MM.1S (cell line): ENCODE data around the gene CELA2B.

ENCODE experiments used
- DNase-seq: peaks from one replicate; pipeline ENCODE4 v3.0.0-alpha.2; 2015
- H2AFZ ChIP-seq: fragments of 300-600 bp; sonication (generic); 2 replicates; pipeline ENCODE4 v1.6.0; 2016; ENCODE audit warnings: antibody characterized with exemption, low read length
- H3F3A ChIP-seq: fragments of 300-600 bp; sonication (generic); 2 replicates; pipeline ENCODE4 v1.6.1; 2016; ENCODE audit warnings: mild to moderate bottlenecking, antibody characterized with exemption, low read length, moderate library complexity, mixed read lengths; ENCODE audit not compliant: insufficient read depth
- H3K27ac ChIP-seq: fragments of 300-600 bp; sonication (generic); 2 replicates; pipeline ENCODE4 v1.5.1; 2016; ENCODE audit warnings: mild to moderate bottlenecking, low read length
- H3K27me3 ChIP-seq: fragments of 300-600 bp; sonication (generic); replicated peaks from 2 replicates; pipeline ENCODE4 v1.6.0; 2016; ENCODE audit warnings: low read length; ENCODE audit not compliant: insufficient read depth
- H3K36me3 ChIP-seq: fragments of 300-600 bp; sonication (generic); replicated peaks from 2 replicates; pipeline ENCODE4 v1.6.1; 2016; ENCODE audit warnings: mild to moderate bottlenecking, low read length, mixed read lengths; ENCODE audit not compliant: insufficient read depth
- H3K4me1 ChIP-seq: fragments of 300-600 bp; sonication (generic); 2 replicates; pipeline ENCODE4 v1.6.1; 2016; ENCODE audit warnings: low read length, mixed read lengths
- H3K4me2 ChIP-seq: fragments of 300-600 bp; sonication (generic); 2 replicates; pipeline ENCODE4 v1.6.0; 2016; ENCODE audit warnings: low read depth, low read length
- H3K4me3 ChIP-seq: fragments of 300-600 bp; sonication (generic); 2 replicates; pipeline ENCODE4 v1.5.1; 2016; ENCODE audit warnings: low read length, mixed read lengths
- H3K79me2 ChIP-seq: fragments of 300-600 bp; sonication (generic); 2 replicates; pipeline ENCODE4 v1.6.1; 2016; ENCODE audit warnings: mixed run types, low read length, mixed read lengths
- H3K9ac ChIP-seq: fragments of 300-600 bp; sonication (generic); 2 replicates; pipeline ENCODE4 v1.6.1; 2016; ENCODE audit warnings: low read length, mixed read lengths
- H3K9me2 ChIP-seq: fragments of 300-600 bp; sonication (generic); replicated peaks from 2 replicates; pipeline ENCODE4 v1.6.1; 2016; ENCODE audit warnings: mild to moderate bottlenecking, low read length, mixed read lengths; ENCODE audit not compliant: insufficient read depth
- H3K9me3 ChIP-seq: fragments of 300-600 bp; sonication (generic); replicated peaks from 2 replicates; pipeline ENCODE4 v1.6.1; 2016; ENCODE audit warnings: mild to moderate bottlenecking, low read length, mixed read lengths; ENCODE audit not compliant: insufficient read depth
- H4K20me1 ChIP-seq: fragments of 300-600 bp; sonication (generic); 2 replicates; pipeline ENCODE4 v1.6.1; 2016; ENCODE audit warnings: mild to moderate bottlenecking, low read length, moderate library complexity, mixed read lengths; ENCODE audit not compliant: insufficient read depth
- EZH2 ChIP-seq: fragments of 300-600 bp; sonication (generic); optimal IDR thresholded peaks from 2 replicates; pipeline ENCODE3; 2017; ENCODE audit warnings: low read depth, mild to moderate bottlenecking, antibody characterized with exemption, low read length, mixed read lengths
- EZH2phosphoT487 ChIP-seq: fragments of 300-600 bp; sonication (generic); IDR thresholded peaks from 2 replicates; pipeline ENCODE4 v1.6.1; 2018; ENCODE audit warnings: antibody characterized with exemption, low read length
- TF ChIP-seq, protein P1 (sequence below): fragments of 300-600 bp; sonication (generic); IDR thresholded peaks from 2 replicates; pipeline ENCODE4 v1.5.1; 2016; ENCODE audit warnings: antibody characterized with exemption, low read length, mixed read lengths

Gene CELA2B

DNA sequence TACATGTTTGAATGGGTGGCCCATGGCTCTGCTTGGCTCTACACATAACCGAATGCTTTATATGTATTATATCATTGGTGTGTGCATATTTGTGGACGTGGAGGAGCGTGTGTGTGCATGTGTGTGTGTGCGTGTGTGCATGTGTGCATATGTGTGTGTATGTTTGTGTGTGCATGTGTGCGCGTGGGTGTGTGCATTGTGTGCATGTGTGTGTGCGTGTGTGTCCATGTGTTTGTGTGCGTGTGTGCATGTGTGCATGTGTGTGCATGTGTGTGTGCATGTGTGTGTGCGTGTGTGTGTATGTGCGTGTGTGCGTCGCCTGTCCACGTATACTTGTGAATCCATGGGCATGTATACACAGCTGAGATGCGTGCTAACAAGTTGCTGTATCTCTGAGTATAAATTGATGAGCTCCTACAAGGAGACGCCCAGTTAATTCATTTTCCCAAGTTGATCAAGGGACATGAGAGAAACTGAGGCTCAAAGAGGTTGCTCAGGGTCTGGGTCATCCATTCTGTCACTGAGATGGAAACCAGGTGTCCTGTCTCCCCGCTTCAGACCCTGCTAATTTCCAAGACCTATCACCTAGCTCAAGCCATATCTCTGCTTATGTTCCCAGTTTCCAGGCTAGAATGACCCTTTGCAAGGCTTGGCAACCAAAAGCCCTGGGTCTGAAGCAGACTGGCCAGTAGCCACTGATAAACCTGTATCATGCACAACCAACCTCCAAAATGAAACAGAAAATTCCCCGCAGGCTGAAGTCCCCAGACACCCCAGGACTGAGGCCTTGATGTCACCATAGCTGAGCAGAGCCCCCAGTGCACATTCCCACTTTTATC lies 40.4 kb upstream of the CELA2B start:
- Histone ChIP-seq H3K4me2 (no peak overlapping the region), H3K27me3 (no peaks in the 10 kb centered on the region), H3K79me2 (no peaks in the 10 kb centered on the region), H4K20me1 (no peaks in the 10 kb centered on the region), H3K4me1 (no peaks in the 10 kb centered on the region), H3F3A (no peaks in the 10 kb centered on the region), H3K9me2 (no peaks in the 10 kb centered on the region), H2AFZ (no peak overlapping the region), H3K27ac (no peak overlapping the region), H3K36me3 (no peaks in the 10 kb centered on the region), H3K4me3 (no peak overlapping the region), H3K9me3 (no peaks in the 10 kb centered on the region), H3K9ac (no peak overlapping the region)
- DNase-seq: no peak
- TF ChIP-seq, protein P1, sequence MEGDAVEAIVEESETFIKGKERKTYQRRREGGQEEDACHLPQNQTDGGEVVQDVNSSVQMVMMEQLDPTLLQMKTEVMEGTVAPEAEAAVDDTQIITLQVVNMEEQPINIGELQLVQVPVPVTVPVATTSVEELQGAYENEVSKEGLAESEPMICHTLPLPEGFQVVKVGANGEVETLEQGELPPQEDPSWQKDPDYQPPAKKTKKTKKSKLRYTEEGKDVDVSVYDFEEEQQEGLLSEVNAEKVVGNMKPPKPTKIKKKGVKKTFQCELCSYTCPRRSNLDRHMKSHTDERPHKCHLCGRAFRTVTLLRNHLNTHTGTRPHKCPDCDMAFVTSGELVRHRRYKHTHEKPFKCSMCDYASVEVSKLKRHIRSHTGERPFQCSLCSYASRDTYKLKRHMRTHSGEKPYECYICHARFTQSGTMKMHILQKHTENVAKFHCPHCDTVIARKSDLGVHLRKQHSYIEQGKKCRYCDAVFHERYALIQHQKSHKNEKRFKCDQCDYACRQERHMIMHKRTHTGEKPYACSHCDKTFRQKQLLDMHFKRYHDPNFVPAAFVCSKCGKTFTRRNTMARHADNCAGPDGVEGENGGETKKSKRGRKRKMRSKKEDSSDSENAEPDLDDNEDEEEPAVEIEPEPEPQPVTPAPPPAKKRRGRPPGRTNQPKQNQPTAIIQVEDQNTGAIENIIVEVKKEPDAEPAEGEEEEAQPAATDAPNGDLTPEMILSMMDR: no peak
- TF ChIP-seq EZH2phosphoT487 (no peak), EZH2 (no peak)

DNA sequence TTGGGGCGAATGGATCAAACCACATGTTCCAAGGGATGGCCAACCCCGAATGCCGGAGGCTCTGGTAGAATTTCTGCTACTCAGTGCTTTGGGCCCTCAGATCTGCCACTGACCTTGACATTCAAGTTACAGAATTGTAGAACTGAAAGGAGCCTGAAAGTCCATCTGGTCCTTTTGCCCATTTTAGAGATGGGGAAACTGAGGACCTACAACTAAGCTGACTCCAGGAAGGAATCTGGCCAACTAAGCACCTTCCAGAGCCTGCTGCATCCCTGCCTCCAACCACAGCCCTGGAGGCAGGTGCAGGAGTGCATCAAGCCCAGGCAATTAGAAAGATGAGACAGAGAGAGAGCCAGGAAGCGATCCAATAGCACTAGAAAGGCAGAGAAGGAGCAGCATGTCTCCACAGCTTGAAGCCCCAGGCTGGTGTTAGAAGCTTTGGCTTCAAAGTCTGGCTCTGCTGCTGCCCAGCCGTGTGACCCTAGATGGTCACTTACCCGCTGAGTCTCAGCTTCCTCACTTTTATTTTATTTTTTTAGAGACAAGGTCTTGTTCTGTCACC lies 38.9 kb upstream of the CELA2B start:
- H3K9me3 ChIP-seq: no peaks in the 10 kb centered on the region
- no peak overlapping the region for H3K27ac ChIP-seq
- no peaks in the 10 kb centered on the region for H3K4me1 ChIP-seq
- no peak overlapping the region for H3K4me2 ChIP-seq
- no peaks in the 10 kb centered on the region for H3K9me2 ChIP-seq
- TF ChIP-seq EZH2phosphoT487 (no peak), EZH2 (no peak)
- TF ChIP-seq, protein P1: no peak
- no peak overlapping the region for H3K9ac ChIP-seq
- H3K27me3 ChIP-seq: no peaks in the 10 kb centered on the region
- no peak overlapping the region for H2AFZ ChIP-seq
- no peak for DNase-seq
- H3K79me2 ChIP-seq: no peaks in the 10 kb centered on the region
- H3F3A ChIP-seq: no peaks in the 10 kb centered on the region
- H4K20me1 ChIP-seq: no peaks in the 10 kb centered on the region
- no peaks in the 10 kb centered on the region for H3K36me3 ChIP-seq
- H3K4me3 ChIP-seq: no peak overlapping the region

DNA sequence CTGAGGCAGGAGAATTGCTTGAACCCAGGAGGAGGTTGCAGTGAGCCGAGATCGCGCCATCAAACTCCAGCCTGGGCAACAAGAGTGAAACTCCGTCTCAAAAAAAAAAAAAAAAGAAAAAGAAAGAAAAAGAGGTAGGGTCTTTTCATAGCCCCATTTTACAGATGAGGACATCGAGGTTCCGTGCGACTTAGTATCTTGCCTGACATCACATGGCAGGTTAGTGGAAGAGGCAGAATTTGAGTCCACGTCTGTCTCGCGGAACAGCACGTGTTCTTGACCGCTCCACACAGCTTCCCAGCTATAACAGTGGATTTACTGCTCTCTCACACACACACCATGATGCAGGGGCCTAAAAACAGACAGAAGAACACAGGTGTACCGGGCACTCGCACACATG lies 36.6 kb upstream of the CELA2B start:
- Histone ChIP-seq H3K36me3 (no peaks in the 10 kb centered on the region), H3K27me3 (no peaks in the 10 kb centered on the region), H3F3A (no peaks in the 10 kb centered on the region), H3K4me3 (no peak overlapping the region), H3K9me2 (no peaks in the 10 kb centered on the region), H4K20me1 (no peaks in the 10 kb centered on the region), H2AFZ (no peak overlapping the region), H3K4me1 (no peaks in the 10 kb centered on the region), H3K4me2 (no peak overlapping the region), H3K9me3 (no peaks in the 10 kb centered on the region), H3K9ac (no peak overlapping the region), H3K27ac (no peak overlapping the region), H3K79me2 (no peaks in the 10 kb centered on the region)
- no peak for TF ChIP-seq EZH2phosphoT487
- no peak for TF ChIP-seq EZH2
- TF ChIP-seq, protein P1: no peak
- no peak for DNase-seq
